ENCODE results near the gene CDC42EP1.
"Not testable (repeated sequence)": the region's sequence is repeated elsewhere in the genome, so short reads cannot be mapped to it uniquely, and the experiment has no call there.

The CDC42EP1 gene, protein sequence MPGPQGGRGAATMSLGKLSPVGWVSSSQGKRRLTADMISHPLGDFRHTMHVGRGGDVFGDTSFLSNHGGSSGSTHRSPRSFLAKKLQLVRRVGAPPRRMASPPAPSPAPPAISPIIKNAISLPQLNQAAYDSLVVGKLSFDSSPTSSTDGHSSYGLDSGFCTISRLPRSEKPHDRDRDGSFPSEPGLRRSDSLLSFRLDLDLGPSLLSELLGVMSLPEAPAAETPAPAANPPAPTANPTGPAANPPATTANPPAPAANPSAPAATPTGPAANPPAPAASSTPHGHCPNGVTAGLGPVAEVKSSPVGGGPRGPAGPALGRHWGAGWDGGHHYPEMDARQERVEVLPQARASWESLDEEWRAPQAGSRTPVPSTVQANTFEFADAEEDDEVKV

DNA sequence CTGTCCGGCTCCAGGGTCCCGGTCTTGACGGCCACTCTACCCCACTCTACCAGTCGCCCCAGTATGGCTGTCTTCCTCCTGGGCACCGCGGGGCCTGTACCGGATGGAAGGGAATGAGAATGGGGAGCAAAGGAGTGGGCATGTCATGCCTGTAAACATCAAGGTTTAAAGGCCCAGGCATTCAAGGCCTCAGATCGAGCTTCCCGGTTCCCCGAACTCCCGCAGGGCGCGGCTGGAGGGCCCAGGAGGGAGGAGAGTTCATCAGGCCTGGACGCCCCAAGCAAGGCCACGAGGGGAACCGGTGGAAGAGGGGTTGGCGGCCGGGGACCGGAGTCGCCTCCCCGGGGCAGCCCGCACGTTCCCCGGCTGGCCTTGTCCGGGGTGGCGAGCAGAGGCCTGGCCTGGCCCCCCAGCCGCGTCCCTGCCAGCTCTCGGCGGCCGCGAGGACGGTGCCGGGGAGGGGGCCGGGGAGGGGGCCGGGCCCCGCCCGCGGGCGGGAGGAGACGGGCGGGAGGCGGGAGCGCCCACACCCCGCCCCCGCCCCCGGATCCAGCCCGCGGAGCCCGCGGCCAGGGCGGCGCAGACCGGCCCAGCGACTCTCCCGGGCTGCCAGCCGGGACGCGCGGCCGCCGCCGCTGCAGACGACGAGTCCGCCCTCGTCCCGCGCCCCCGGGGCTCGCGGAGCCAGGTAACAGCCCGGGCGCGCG lies at the start of gene CDC42EP1:
Gene CDC42EP1, plus strand, starts transcription at position 580 of the 707 bp plus-strand sequence. CDS start 5,870 bp downstream, outside the sequence.
- no peak for DNase-seq (ENCODE audit: extremely low spot score, insufficient read length, low read depth)

DNA sequence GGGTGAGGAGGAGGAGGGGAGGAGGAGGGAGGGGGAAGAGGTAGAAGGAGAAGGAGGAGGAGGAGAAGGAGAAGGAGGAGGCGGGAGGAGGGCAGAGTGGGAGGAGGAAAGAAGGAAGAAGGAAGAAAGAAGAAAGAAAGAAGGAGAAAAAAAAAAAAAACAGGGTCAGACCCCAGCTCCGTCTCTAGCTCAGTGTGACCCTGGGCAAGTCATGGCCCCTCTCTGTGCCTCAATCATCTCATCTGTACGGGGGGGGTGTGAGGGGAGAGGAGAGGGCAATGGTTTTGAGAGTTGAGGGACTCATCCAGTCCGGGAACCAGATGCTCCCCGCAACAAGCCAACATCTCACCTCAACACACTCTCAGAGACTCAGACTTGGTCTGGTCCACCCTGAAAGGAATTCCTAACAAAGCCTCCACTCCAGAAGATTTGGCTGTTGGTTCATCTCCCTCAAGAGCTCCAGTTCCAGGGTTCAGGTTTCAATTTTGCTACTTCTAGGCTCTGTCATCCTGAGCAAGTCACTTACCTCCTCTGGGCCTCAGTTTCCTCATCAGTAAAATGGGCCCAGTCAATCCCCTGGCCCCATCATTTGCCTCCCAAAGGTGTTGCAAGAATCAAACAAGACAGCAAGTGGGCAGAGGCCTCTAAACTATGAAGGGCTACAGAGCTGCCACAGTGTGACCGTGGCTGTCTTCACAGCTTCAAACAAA lies 48.7 kb upstream of the CDC42EP1 start:
- FAIRE-seq (no peak), DNase-seq (ENCODE audit: extremely low spot score, insufficient read length, low read depth) (no peak)

More for the DNA sequence above, at the start of gene CDC42EP1:
- FAIRE-seq = no peak

DNA sequence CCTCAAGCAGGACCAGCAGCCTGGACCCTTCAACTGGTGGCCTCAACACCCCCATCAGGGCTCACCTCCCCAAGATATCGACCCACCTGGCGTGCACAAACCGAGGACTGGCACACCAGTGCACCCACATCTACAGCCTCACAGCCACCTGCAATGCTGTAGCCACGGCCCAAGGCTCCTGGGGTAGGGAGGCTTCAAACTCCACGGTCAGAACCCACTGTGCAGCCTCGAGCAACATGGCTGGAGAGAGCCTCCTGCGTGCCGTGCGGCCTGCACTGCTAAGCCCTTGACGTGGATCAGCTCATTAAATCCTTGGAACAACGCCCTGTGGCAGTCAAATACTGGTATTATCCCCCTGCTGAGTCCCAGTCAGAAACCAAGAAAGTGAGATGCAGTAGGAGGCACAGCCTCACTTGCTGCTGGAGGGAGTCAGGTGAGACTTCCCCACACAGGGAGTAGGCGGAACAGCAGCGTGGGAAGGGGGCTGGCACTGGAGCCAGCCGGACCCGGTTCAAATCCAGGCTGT lies 45.7 kb upstream of the CDC42EP1 start:
- FAIRE-seq (no peak), DNase-seq (ENCODE audit: extremely low spot score, insufficient read length, low read depth) (no peak)

DNA sequence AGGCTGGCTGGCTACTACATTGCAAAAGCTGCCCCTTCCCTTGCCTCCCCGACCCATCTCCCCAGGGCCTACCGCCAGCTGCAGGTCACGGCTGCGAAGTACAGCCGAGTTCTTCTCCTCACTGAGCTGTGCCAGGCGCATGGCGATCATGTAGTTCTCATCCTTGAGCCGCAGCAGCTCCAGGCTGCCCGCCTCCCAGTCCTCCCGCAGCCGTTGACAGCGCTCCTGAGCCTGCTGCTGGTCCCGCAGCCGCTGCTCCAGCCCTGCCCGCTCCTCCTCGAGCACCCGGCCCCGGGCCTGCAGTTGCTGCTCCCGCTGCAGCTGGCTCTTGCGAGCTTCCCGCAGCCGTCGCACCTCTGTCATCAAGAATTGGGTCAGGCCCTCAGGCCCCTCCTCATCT lies 44.4 kb upstream of the CDC42EP1 start:
- no peak for FAIRE-seq

DNA sequence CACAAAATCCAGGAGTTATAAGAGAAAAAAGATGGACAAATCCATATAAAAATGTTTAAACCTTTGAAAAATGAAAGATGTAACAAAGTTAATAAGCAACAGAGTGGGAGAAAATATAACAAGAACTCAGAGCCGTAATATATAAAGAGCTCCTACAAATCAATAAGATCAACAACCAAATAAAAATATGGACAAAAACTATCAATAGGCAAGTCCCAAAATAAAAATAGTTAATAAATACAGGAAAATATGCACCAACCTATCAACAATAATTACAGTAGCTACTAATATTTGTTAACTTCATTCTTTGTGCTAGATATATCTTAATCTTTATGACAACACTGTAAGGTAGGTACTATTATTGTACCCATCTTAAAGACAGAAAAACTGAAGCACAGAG lies 43.8 kb upstream of the CDC42EP1 start:
- no peak for FAIRE-seq
- no peak for DNase-seq (ENCODE audit: extremely low spot score, insufficient read length, low read depth)

More for the DNA sequence above, 44.4 kb upstream of the CDC42EP1 start:
- DNase-seq (ENCODE audit: extremely low spot score, insufficient read length, low read depth) = no peak

DNA sequence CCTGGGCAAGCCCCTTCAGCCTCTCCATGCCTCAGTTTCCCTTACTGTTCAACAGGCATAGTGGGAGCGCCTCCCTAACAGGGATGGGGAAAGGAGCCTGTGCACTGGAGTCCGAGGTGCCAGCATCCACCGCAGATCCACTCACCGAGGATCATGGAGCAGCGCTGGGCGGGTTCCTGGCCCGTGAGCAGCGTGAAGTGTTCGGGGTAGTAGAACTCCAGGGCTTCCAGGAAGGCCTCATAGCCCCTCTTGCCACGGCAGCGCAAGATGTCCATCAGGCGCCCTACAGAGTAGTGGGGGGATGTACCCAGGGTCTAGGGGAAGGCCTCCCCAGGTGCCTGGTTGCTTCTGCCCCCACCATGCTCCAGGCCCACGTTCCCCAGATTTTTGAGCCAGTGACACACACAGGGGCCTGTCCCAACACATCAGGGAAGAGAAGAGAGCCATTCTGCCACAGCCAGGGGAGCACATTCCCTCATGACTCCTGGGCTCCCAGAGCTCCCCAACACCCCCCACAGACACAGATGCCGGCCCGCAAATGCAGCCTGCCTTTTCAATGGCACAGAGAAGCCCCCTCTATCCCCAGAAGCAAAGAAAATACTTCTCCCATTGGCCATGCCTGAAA lies 42.3 kb upstream of the CDC42EP1 start:
- no peak for FAIRE-seq
- no peak for DNase-seq (ENCODE audit: extremely low spot score, insufficient read length, low read depth)

DNA sequence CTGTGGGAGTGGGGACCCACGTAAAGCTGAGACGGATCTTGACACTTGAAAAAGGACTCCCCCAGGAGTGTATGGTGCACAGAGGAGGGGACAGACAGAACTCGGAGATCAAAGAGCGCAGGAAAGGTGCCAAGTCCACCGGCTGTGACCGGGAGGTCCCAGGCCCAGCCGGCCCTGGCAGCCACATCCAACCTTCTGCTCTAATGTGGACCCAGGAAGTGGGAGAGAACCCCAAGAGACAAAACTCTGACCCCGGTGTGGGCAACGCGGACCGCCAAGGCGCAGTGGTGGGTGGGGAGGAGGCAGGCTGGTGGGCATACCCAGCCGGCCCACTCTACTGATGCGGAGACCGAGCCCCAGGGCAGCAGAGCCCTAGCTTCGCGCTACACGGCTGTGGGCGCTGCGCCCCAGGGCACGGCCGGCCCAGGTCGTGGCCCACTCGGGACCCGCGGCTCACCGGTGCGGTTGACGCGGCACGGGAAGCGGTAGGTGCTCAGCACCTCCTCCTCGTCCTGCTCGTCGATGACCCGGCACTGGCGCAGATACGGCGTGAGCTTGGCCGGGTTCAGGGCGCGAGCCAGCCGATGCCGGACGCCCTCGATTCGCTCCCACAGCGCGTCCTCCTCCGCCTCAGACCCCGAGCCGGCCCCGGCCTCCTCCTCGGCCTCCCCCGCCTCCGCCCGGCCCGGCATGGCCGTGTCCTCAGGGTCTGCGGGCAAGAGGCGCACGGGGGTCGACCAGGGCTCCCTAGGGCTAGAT lies 41.6 kb upstream of the CDC42EP1 start:
- DNase-seq (ENCODE audit: extremely low spot score, insufficient read length, low read depth) = no peak

DNA sequence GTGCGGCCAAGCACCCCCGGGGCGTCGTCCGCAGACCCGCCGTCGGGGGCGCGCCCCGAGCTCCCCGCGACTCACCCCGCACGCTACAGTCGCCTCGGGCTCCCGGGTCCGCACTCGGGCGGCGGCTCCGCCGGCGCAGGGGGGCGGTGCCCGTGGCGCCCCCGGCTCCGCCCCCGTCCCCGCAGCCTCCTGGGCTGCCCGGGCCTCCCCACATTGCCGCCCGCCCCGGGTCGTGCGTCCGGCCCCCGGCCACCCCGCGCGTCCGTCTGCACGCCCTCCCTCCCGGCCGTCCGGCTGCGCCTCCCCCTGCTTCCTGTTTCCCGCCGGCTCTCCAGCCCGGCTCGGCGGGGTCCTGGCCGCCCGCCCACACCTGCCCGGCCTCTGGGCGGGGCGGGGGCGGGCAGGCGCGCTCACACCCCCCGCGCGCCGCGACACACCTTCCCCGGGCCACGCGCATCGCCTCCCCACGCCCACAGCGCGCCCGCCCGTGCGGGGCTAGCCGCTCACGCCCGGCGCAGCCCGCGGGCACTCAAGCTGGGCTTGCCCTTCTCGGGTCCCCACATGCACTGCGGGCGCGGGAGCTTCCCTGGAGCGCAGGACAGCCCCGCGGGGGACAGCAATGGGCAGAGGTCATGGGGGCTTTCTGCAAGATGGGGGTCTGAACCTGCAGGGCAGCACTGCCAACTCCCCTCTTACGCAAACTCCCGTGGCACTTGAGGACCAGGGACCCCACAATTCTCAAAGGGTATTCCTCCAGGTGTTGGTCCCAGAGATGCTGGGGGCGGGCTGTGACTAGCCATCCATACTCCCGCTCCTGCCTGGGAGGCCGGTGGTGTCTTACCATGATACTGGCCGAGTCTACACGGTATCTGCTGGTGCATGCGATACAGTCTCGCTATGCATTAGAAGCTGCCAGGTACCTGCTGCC lies 40.7 kb upstream of the CDC42EP1 start, which contains the start of gene CARD10:
Gene CARD10, minus strand, starts transcription at position 148 of the 928 bp plus-strand sequence. CDS start 215 bp downstream, outside the sequence.
- no peak for DNase-seq (ENCODE audit: extremely low spot score, insufficient read length, low read depth)
- FAIRE-seq = no peak

More for the DNA sequence above, 41.6 kb upstream of the CDC42EP1 start:
- no peak for FAIRE-seq

DNA sequence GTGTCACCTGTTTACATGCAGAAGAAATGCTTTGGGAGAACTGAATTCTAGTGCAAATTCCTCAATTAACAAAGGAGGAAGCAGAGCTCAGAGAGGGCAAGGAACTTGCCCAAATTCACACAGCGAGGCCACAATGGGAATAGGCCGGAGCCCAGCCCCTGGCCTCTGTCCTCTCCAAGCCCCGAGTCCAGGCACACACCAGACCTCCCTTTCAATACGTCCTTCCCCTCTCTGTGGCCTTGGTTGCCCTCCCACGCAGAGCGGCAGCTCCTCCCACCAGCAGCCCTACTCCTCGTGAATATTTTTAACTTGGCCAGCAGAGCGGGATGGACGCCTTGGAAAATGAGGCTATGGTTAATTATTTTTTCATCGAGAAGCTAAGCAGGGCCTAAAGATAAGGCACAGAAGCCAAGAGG lies 39.5 kb upstream of the CDC42EP1 start:
- DNase-seq (ENCODE audit: extremely low spot score, insufficient read length, low read depth) = no peak
- no peak for FAIRE-seq

DNA sequence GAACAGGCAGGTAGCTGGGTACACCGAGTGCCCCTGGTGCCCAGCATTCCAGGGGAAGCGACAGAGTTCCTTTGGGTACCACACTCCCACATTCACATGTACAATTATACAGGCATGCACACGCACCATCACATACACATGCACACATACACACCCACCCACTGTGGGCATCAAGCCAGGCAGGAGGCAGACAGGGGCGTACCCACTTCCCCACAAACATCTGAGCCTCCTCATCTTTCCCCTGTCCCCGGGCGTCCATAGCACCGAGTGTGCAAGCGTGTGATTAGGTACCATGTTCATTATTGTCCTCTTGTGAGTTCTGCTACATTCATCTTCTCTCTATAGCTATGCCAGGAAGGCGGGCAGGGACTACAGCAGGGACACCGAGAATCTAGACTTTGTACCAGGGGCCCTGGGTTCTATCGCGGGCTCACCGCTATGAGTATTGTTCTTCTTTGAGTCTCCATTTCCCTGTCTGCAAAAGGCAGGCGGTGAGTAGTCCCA lies 39.0 kb upstream of the CDC42EP1 start:
- FAIRE-seq (no peak), DNase-seq (ENCODE audit: extremely low spot score, insufficient read length, low read depth) (no peak)

DNA sequence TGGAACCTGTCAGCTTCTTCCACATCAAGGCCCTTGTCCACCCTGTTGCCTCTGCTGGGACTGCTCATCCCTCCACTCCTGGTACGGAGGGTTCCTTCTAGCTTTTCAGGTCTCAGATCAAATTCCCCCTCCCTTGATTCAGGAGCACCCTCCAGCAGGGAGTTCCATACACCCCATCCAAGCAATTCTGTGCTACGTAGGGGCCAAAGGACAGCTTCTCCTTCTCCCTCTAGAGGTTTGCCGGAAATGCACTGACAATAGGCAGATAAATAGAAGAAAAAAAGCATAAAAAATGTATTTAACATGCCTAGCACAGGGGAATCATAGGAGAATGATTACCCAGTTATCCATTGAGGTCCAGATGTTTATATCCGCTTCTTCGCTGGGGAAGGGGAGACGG lies 37.8 kb upstream of the CDC42EP1 start:
- DNase-seq (ENCODE audit: extremely low spot score, insufficient read length, low read depth) = no peak
- FAIRE-seq = no peak

DNA sequence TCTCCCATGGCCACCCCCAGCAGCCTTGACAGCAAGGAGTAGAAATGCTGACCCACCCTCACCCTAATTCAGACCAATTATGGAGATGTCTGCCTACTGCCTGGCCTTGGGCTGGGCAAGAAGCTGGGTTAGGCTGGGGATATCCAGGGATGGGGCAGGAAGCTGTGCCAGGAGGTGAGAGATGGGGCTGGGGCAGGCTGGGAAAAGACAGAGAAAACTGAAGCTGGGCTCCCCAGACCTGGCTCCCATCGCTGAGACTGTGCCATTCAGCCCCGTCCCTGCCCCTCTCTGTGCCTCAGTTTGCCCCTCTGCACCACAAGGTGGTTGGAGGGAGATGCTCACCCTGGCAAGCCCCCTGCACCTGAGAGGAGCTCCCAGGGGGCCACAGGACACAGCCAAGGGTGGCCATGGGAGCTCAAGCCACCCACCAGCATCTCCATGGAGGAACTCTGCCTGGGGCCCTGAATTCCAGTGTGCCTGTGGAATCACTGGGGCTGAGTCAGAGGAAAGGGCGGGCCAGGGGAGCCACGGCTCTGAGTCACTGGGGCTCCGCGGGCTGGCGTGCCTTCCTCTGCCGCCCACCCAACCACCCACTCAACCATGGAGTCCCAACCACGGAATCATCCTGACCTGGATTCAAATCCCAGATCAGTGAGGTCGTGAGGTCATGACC lies 35.1 kb upstream of the CDC42EP1 start:
- DNase-seq (ENCODE audit: extremely low spot score, insufficient read length, low read depth) (no peak), FAIRE-seq (no peak)

DNA sequence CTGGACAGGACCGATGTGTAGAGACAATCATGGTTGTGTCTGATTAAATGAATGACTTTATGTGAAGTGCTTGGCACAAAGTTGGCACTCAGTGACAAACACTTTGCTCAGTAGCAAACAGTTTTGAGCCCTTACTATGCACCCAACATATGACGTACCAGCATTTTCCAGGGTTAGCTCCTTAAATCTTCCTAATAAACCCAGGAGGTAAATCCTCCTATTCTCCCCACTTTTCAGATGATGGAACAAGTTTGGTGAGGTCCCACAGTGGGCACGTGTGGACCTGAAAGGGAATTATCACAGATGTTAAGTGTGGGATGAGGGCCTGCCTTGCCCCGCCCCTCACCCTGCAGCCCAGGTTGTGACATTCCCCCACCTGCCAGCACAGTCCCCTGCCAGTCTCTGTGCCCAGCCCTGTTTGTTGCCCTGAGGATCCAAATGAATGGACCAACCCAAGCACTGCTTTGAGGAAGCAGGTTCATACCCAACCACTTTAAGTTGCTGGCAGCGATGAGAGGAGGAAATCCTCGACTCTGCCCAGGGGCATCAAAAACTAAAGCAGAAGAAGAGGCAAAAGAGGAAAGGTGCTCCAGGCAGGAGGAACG lies 34.4 kb upstream of the CDC42EP1 start:
- DNase-seq (ENCODE audit: extremely low spot score, insufficient read length, low read depth) (no peak), FAIRE-seq (no peak)

DNA sequence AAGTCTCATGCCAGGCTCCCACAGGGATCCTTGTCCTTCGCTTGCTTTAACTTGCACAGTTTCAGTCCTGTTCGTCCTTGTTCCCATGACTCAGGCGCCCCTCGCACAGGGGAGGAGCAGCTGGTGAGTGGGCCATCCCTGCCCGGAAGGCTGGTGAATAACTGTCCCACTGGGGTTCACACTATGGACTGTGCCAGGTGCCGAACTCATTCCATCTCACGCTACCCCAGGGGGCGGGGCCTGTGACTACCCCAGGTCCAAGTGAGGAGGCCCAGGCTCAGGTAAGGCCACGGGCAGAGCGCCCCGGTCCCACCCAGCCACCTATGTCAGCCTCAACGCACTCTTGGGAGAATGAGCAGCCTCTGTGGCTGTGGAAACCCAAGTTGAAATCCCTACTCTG lies 33.9 kb upstream of the CDC42EP1 start:
- no peak for DNase-seq (ENCODE audit: extremely low spot score, insufficient read length, low read depth)
- FAIRE-seq = no peak

DNA sequence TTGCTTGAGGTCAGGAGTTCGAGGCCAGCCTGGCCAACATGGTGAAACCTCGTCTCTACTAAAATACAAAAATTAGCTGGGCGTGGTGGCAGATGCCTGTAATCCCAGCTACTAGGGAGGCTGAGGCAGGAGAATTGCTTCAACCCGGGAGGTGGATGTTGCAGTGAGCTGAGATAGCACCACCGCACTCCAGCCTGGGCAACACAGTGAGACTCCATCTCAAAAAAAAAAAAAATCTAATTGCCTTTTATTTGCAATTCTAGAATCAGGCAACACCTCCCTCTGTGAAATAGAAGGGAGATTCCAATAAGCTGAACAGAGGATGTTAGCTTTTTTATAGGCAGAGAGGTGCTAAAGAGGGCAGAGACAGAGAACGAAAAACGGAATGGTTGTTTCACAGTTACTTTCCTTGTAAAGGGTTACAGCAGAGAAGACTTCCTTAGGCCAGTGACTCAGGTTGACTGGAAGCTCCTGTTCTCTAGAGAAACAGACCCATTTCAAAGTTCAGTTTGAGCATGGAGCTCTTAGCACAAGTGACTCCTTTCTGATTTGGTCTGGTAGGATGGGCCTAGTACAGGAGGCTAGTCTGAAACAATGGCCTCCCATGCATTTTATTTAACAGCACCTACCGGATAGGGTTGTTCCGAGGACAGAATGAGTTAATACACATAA lies 33.1 kb upstream of the CDC42EP1 start:
- not testable (repeated sequence) for FAIRE-seq; DNase-seq (ENCODE audit: extremely low spot score, insufficient read length, low read depth)

DNA sequence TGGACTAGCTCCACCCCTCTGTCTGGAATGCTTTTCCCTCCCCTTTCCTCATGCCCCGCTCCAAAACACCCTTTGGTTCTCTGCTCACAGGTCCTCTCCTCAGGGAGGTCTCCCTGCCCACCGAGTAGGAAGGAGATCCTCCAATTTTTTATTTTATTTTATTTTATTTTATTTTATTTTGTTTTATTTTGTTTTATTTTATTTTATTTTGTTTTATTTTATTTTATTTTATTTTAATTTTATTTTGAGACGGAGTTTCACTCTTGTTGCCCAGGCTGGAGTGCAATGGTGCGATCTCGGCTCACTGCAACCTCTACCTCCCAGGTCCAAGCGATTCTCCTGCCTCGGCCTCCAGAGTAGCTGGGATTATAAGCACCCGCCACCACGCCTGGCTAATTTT lies 32.3 kb upstream of the CDC42EP1 start:
- not testable (repeated sequence) for DNase-seq (ENCODE audit: extremely low spot score, insufficient read length, low read depth); FAIRE-seq

Data from GM18507 (cell line).